NCI-H1417 treated with DMSO at 0.1 percent for 48 hours (cell line): Measurements from ENCODE around the gene REN.

Experiments
- DNase-seq: peaks from one replicate; lab custom pipeline; 2025; lab: John Stamatoyannopoulos, UW

Gene REN

GRCh38 chr1:204190212-204191211, 24.4 kb upstream of the REN start:
- DNase-seq: no peak

GRCh38 chr1:204188959-204189639, 23.0 kb upstream of the REN start:
- no peak for DNase-seq

GRCh38 chr1:204186597-204186996, 20.5 kb upstream of the REN start:
- no peak for DNase-seq

GRCh38 chr1:204181116-204181515, 15.0 kb upstream of the REN start:
- no peak for DNase-seq

GRCh38 chr1:204180133-204180532, 14.0 kb upstream of the REN start:
- no peak for DNase-seq

GRCh38 chr1:204178487-204179281, 12.5 kb upstream of the REN start:
- no peak for DNase-seq

GRCh38 chr1:204177133-204177532, 11.0 kb upstream of the REN start:
- no peak for DNase-seq

GRCh38 chr1:204176049-204176448, 9.9 kb upstream of the REN start:
- no peak for DNase-seq

- DNase-seq: no peak
Observed at GRCh38 chr1:204174958-204175357, 8.8 kb upstream of the REN start.

GRCh38 chr1:204172404-204173029, 6.4 kb upstream of the REN start:
- no peak for DNase-seq

- no peak for DNase-seq
Observed at GRCh38 chr1:204171751-204172178, 5.6 kb upstream of the REN start.

- no peak for DNase-seq
Observed at GRCh38 chr1:204170494-204171155, 4.5 kb upstream of the REN start.

- no peak for DNase-seq
Observed at GRCh38 chr1:204169858-204170257, 3.7 kb upstream of the REN start.

- DNase-seq: no peak
Observed at GRCh38 chr1:204167730-204168129, 1.6 kb upstream of the REN start.

GRCh38 chr1:204162494-204163074, 3.6 kb downstream of the REN start:
- peak; percentile 36 for DNase-seq

- no peak for DNase-seq
Observed at GRCh38 chr1:204161609-204162493, 4.3 kb downstream of the REN start.

GRCh38 chr1:204157962-204158361, 8.2 kb downstream of the REN start:
- no peak for DNase-seq

GRCh38 chr1:204155881-204156280, 10.3 kb downstream of the REN start:
- DNase-seq: no peak

GRCh38 chr1:204154568-204155255, 11.4 kb downstream of the REN start:
- DNase-seq: no peak
